Neural progenitor cell (in vitro differentiated cells): ENCODE measurements around the gene WAC.

Experiments used
- CTCF ChIP-seq: fragments of 200-600 bp; sonication (generic); IDR thresholded peaks from 2 replicates; pipeline ENCODE4 v1.5.1; 2017; ENCODE audit warnings: antibody characterized with exemption, mild to moderate bottlenecking
- EZH2 ChIP-seq: fragments of 200-600 bp; sonication (generic); IDR thresholded peaks from 2 replicates; pipeline ENCODE4 v1.6.1; 2017; ENCODE audit warnings: antibody characterized with exemption, mild to moderate bottlenecking, moderate library complexity

- no peak for TF ChIP-seq CTCF
- TF ChIP-seq EZH2 = no peak
Observed at GRCh38 chr10:28569506-28570159, 36.7 kb downstream of the WAC start.
